Astrocyte (in vitro differentiated cells and primary cell): ENCODE data around the gene PLXDC2. TPM values are rescaled to one million over a fixed set of nuclear protein-coding genes. Genes with fewer than 3 reads are reported as not detected.

Experiments used
- DNase-seq: peaks from one replicate; pipeline ENCODE4 v3.0.0-alpha.2; 2010; ENCODE audit warnings: low read depth
- FAIRE-seq: peaks from 2 replicates; lab custom pipeline; 2011; peaks lifted over from hg19 to GRCh38; lab: Jason Lieb, UNC
- H2AFZ ChIP-seq: 2 replicates; pipeline ENCODE4 v1.6.0; 2012; ENCODE audit warnings: low read depth, low read length, inconsistent platforms
- H3K27ac ChIP-seq: 2 replicates; pipeline ENCODE4 v1.5.1; 2011; ENCODE audit warnings: low read depth, low read length, inconsistent platforms
- H3K27me3 ChIP-seq: 2 replicates; pipeline ENCODE4 v1.6.0; 2011; ENCODE audit warnings: low read length, inconsistent platforms; ENCODE audit not compliant: insufficient read depth
- H3K36me3 ChIP-seq: 2 replicates; pipeline ENCODE4 v1.5.1; 2011; ENCODE audit warnings: low read length, inconsistent platforms; ENCODE audit not compliant: insufficient read depth
- H3K4me1 ChIP-seq: 2 replicates; pipeline ENCODE4 v1.5.1; 2011; ENCODE audit warnings: low read length, inconsistent platforms; ENCODE audit not compliant: insufficient read depth
- H3K4me2 ChIP-seq: 2 replicates; pipeline ENCODE4 v1.6.0; 2012; ENCODE audit warnings: low read length, inconsistent platforms
- H3K4me3 ChIP-seq: 2 replicates; pipeline ENCODE4 v1.5.1; 2011; ENCODE audit warnings: low read depth, mild to moderate bottlenecking, low read length, inconsistent platforms; ENCODE audit not compliant: insufficient read depth
- H3K79me2 ChIP-seq: 2 replicates; pipeline ENCODE4 v1.6.0; 2012; ENCODE audit warnings: mild to moderate bottlenecking, low read length, inconsistent platforms; ENCODE audit not compliant: insufficient read depth
- H3K9ac ChIP-seq: 2 replicates; pipeline ENCODE4 v1.6.0; 2012; ENCODE audit warnings: mild to moderate bottlenecking, low read length, inconsistent platforms
- H3K9me3 ChIP-seq: 2 replicates; pipeline ENCODE4 v1.5.1; 2012; ENCODE audit warnings: low read depth, mild to moderate bottlenecking, low read length, inconsistent platforms; ENCODE audit not compliant: insufficient read depth
- H4K20me1 ChIP-seq: 2 replicates; pipeline ENCODE4 v1.6.0; 2012; ENCODE audit warnings: low read length, inconsistent platforms; ENCODE audit not compliant: insufficient read depth
- H3K27ac Mint-ChIP-seq: one replicate; pipeline ENCODE4 v1.8.0; 2021; ENCODE audit warnings: mild to moderate bottlenecking, mixed read lengths; ENCODE audit not compliant: unreplicated experiment
- H3K27me3 Mint-ChIP-seq: one replicate; pipeline ENCODE4 v1.8.0; 2021; ENCODE audit warnings: low read depth, mixed read lengths; ENCODE audit not compliant: unreplicated experiment
- H3K36me3 Mint-ChIP-seq: one replicate; pipeline ENCODE4 v1.8.0; 2021; ENCODE audit warnings: low read depth, mixed read lengths; ENCODE audit not compliant: unreplicated experiment
- H3K4me1 Mint-ChIP-seq: one replicate; pipeline ENCODE4 v1.8.0; 2021; ENCODE audit warnings: low read depth, mixed read lengths; ENCODE audit not compliant: unreplicated experiment
- H3K4me3 Mint-ChIP-seq: one replicate; pipeline ENCODE4 v1.8.0; 2021; ENCODE audit warnings: mild to moderate bottlenecking, moderate library complexity, mixed read lengths; ENCODE audit not compliant: unreplicated experiment
- H3K9me3 Mint-ChIP-seq: one replicate; pipeline ENCODE4 v1.8.0; 2021; ENCODE audit warnings: mild to moderate bottlenecking, mixed read lengths; ENCODE audit not compliant: unreplicated experiment
- CTCF ChIP-seq: IDR thresholded peaks from 2 replicates; pipeline ENCODE4 v1.5.1; 2011; ENCODE audit warnings: low read depth, mild to moderate bottlenecking, inconsistent platforms, low read length, moderate library complexity; ENCODE audit not compliant: insufficient read depth
- EZH2 ChIP-seq: IDR thresholded peaks from 2 replicates; pipeline ENCODE4 v1.6.1; 2012; ENCODE audit warnings: mild to moderate bottlenecking, low read length, inconsistent platforms; ENCODE audit not compliant: insufficient read depth
- total RNA-seq: library from RNA; stranded (reverse); gene quantifications from 2 replicates; pipeline ENCODE4 v1.2.1, GENCODE V29; 2021

PLXDC2 gene
- total RNA-seq, 1 donor from 2014 or later = 36.1 TPM

- Histone ChIP-seq H3K27me3 (no peaks in the 10 kb centered on the region), H3K36me3 (no peaks in the 10 kb centered on the region), H3K4me1 (no peaks in the 10 kb centered on the region), H2AFZ (no peak overlapping the region), H4K20me1 (no peaks in the 10 kb centered on the region), H3K27ac (no peak overlapping the region), H3K9ac (no peak overlapping the region), H3K79me2 (no peaks in the 10 kb centered on the region), H3K4me2 (no peak overlapping the region), H3K4me3 (no peak overlapping the region), H3K9me3 (no peaks in the 10 kb centered on the region)
- no peak for FAIRE-seq
- H3K4me1 Mint-ChIP-seq = peaks cover 7% of the 10 kb centered on the region
- no peak for TF ChIP-seq CTCF
- TF ChIP-seq EZH2 = no peak
- no peaks in the 10 kb centered on the region for H3K27me3 Mint-ChIP-seq
- H3K36me3 Mint-ChIP-seq = peaks cover 10% of the 10 kb centered on the region
- no peak overlapping the region for H3K27ac Mint-ChIP-seq
- no peaks in the 10 kb centered on the region for H3K9me3 Mint-ChIP-seq
- H3K4me3 Mint-ChIP-seq = no peak overlapping the region
- DNase-seq = no peak
Measured at GRCh38 chr10:20084451-20084850, 268.2 kb downstream of the PLXDC2 start.

- H3K27me3 ChIP-seq = no peaks in the 10 kb centered on the region
- H3K27ac ChIP-seq = no peak overlapping the region
- TF ChIP-seq CTCF = no peak
- H3K9ac ChIP-seq = no peak overlapping the region
- no peaks in the 10 kb centered on the region for H3K4me1 ChIP-seq
- H3K36me3 ChIP-seq = no peaks in the 10 kb centered on the region
- no peak overlapping the region for H3K4me2 ChIP-seq
- H3K4me3 ChIP-seq = no peak overlapping the region
- FAIRE-seq (no peak), DNase-seq (no peak)
- Mint-ChIP-seq H3K4me3 (no peak overlapping the region), H3K27ac (no peak overlapping the region), H3K4me1 (peaks cover 7% of the 10 kb centered on the region), H3K36me3 (peaks cover 5% of the 10 kb centered on the region), H3K9me3 (no peaks in the 10 kb centered on the region), H3K27me3 (no peaks in the 10 kb centered on the region)
- H3K79me2 ChIP-seq = no peaks in the 10 kb centered on the region
- H3K9me3 ChIP-seq = no peaks in the 10 kb centered on the region
- H2AFZ ChIP-seq = no peak overlapping the region
- no peaks in the 10 kb centered on the region for H4K20me1 ChIP-seq
Measured at GRCh38 chr10:20085115-20085514, 268.9 kb downstream of the PLXDC2 start.

GRCh38 chr10:20087353-20087752 is 271.1 kb downstream of the PLXDC2 start:
- Histone ChIP-seq H3K4me2 (no peak overlapping the region), H3K9ac (no peak overlapping the region), H3K36me3 (no peaks in the 10 kb centered on the region), H2AFZ (no peak overlapping the region), H4K20me1 (no peaks in the 10 kb centered on the region), H3K27me3 (no peaks in the 10 kb centered on the region), H3K27ac (no peak overlapping the region), H3K9me3 (no peaks in the 10 kb centered on the region), H3K4me3 (no peak overlapping the region), H3K4me1 (no peaks in the 10 kb centered on the region), H3K79me2 (no peaks in the 10 kb centered on the region)
- no peaks in the 10 kb centered on the region for H3K9me3 Mint-ChIP-seq
- TF ChIP-seq EZH2 = no peak
- no peak for TF ChIP-seq CTCF
- H3K27me3 Mint-ChIP-seq = no peaks in the 10 kb centered on the region
- no peak overlapping the region for H3K27ac Mint-ChIP-seq
- no peak overlapping the region for H3K4me3 Mint-ChIP-seq
- FAIRE-seq (no peak), DNase-seq (no peak)
- no peaks in the 10 kb centered on the region for H3K36me3 Mint-ChIP-seq
- H3K4me1 Mint-ChIP-seq = peaks cover 7% of the 10 kb centered on the region
